Femur (tissue), 1 donor: ENCODE results near the gene CEP85L.

ENCODE experiments used
- DNase-seq: peaks from one replicate; pipeline ENCODE4 v3.0.0-alpha.2; 2017

The CEP85L gene

DNA sequence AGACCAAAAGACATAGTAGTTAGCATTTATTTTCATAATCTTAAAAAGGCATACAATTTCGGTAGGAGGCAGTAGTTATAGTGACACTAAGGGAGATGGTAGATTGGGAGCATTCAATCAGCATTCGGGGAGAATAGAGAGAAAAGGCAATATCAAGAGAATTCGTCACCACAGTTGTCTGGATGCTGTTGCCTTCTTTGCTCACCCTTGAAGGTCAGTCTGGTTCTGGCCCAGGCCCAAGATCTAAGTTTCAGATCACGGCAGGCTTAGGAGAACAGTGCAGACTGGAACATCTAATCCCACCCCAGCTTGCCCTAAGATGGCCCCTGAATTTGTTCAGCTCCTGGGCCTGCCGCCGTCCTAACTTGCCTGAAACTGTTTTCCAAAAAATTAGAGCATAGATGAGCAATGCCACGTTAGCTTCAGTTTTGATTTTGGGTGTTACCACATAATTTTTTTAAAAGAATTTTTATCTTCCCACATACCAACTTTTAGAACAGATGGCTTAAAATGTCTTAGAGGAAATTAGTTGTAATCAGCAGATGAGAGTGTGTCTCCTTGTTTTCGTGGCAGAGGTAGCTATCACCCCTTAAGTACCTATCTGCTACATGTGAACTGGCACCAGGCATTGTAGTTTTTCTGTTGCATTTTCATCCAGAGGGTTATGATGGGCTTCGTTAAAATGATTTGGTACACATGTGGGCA lies 8.3 kb upstream of the CEP85L start:
- no peak for DNase-seq

- no peak for DNase-seq
Observed at GRCh38 chr6:118656847-118657451, 5.6 kb upstream of the CEP85L start.

DNA sequence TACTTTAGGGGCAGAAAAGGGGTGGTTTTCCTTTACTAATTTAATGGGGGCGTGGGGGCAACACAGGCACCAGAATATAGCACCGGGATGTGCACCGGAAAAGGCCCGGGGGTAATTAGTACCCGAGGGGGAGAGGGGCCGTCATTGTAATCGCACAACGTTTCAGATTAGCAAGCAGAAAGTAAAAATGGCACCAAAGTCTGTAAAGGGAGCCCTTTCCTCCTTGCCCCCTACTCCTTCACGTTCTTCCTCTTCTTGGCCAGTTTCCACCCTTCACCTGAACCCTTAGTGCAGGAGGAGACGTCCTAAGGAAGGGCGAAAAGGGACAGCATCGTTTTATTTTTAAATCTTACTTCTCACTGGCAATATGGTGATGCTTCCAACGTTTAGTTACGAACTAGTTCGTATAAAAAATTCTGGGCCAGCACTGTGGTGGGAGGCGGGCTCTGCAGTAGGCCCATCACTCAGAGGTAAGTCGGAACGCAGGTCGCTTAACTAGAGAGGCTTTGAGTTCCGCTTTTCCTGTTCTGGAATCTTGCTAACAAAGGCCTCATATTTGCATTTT lies 742 bp upstream of the CEP85L start:
- DNase-seq: no peak

- peak; percentile 74 for DNase-seq
Observed at GRCh38 chr6:118650582-118651281, 659 bp downstream of the CEP85L start.

DNA sequence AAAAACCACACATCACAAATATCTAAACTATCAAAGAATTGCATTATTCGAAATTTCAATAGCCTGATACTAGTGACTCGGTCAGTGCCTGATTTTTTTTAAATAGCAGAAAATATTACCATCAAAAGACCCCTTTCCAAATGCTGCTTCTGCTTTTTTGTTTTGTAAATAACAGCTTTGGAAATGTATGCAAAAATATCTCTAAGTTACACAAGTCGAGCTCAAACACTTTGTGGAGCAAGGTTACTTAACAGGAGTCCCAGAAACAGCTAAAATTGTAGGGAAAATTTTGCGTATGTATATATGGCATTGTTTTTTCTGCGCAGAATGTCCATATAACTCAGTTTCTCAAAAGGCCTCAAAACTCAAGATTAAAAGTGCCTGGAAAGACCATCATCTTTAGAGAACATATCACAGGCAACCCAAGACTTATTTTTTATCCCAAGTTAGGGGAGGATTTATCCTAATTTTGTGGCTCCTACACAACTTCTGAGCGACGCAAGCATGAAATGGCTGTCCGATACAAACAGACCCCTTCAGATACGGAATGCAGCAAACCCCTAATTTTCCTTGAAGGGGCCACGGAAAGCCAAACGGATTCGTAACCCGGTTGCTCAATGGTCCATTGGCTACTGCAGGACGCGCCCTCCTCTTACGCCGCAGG lies 1.3 kb downstream of the CEP85L start:
- no peak for DNase-seq

DNA sequence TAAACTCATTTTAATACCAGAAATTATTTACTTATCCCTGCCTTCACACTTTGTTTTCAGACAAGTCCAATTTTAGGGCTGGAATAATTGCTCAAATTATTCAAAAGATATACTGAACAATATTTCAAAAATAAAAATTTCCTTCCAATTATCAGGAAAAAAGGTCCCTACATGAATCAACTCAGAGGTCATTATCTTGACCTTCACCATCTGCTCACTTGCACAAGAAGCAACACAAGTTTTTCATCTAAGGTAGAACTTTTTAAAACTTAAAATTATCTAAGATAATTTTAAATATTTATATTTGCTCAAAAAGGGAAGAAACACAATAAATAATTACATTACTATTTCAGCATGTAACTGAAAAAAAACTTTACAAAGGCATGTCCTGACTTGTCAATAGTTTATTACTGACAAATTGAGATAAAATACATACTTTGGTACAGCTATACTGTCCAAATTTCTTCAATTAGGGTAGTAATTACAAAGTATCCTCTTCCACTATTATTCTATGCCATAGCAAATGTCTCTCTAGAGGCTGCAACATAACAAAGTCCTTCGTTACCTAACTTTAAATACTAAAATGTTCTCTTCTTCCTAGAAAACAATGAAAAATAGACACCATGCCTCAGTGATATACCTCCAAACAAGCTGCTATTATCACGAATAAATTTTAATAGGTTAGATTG lies 2.4 kb downstream of the CEP85L start:
- no peak for DNase-seq

DNA sequence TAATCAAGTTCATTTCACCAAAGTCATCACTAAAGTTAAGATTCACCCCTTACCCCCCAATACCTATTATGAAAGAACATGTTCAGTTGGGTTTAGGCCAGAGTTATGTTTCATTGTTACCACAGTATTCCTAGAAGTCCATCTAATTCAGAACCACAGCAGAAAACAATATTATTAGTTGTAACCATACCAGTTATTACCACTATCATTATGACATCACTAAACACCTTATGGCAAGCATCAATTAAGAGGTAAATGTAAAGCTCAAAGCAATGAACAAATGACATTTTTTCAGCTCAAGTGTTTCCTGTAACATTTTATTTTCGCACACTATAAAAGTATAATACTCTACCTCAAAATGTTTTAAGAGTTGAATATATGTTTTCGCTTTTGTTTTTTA lies 4.4 kb downstream of the CEP85L start:
- no peak for DNase-seq

DNA sequence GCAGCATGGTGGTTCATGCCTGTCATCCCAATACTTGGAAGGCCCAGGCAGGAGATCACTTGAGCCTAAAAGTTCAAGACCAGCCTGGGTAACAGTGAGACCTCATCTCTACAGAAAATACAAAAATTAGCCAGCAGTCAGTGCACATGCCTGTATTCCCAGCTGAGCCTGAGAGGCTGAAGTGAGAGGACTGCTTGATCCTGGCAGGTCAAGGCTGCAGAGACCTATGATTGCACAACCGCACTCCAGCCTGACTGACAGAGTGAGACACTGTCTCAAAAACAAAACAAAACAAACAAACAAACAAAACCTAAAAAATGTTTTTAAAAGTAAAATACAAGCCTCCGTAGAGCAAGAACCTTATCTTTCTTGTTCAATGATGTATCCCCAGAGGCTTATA lies 6.0 kb downstream of the CEP85L start:
- no peak for DNase-seq

GRCh38 chr6:118644007-118644406 lies 7.4 kb downstream of the CEP85L start:
- no peak for DNase-seq

- DNase-seq: no peak
Observed at GRCh38 chr6:118641042-118641441, 10.3 kb downstream of the CEP85L start.

DNA sequence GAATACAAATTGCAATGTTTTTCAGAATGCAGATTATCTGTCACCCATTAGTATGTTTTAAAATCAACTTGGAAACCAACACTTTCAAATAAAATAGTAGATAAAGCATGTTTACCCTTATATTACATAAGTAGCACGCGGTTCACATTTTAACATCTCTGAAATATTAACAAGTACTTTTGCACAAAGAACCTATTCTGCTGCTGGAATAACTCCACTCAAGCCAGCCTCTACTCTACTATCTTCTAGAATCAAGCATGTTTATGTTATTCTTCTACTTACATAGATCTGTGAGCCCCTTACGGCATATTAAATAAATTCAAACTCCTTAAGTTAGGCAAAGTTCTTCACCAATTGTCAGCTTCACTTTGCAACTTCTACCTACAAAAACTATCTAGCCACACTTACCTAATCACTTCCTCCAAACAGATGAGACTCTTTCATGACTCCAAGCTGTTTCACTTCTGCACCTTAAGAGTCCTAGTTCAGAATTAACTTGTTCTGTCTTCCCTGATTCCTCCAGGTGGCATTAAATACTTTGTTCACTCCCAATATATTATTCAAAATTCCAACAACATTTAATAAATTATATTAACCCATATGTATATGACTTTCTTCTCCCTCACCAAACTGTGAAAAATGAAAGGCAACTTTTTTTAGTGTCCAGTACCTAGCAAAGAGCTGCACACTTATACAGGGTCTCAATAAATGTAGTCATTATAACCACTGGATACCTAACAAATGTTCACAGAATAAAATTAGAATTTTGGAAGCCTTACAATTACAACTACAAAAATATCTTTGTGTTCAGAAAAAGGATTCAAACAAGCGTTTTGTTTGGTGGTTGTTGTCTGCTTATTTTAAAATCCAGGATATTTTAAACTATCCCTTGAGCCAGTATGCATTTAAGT lies 12.1 kb downstream of the CEP85L start:
- DNase-seq: no peak

DNA sequence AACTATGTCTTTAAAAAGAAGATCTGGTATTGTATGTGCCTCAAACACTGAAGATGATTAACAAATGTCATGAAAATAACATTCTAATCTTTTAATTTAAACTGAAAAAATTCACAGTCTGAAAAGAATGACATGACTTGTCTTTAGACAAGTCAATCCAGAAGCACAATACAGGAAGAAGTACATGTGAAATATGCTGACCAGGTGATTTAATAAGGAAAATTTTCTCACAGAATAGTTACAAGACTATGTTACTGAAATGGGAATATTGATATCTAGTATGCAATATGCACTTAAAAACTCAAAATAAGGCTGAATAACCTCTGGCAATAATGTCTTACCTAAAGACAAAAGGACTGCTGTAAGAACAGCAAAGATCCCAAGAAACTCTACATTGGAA lies 13.1 kb downstream of the CEP85L start:
- no peak for DNase-seq

GRCh38 chr6:118635909-118636735 lies 15.3 kb downstream of the CEP85L start:
- no peak for DNase-seq

GRCh38 chr6:118632359-118632758 lies 19.0 kb downstream of the CEP85L start:
- no peak for DNase-seq

DNA sequence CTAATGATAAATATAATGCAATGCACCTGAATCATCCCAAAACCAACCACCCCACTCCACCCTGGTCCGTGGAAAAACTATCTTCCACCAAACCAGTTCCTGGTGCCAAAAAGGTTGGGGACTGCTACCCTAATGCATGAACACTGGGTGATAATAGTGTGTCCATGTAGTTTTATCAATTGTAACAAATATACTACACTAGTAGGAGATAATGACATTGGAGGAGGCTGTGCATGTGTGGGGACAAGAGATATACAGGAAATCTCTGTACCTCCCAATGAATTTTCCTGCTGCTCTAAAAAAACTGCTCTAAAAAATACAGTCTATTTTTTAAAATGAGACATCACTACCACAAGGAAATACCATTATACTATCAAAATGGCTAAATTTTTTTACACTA lies 20.5 kb downstream of the CEP85L start:
- DNase-seq: no peak

DNA sequence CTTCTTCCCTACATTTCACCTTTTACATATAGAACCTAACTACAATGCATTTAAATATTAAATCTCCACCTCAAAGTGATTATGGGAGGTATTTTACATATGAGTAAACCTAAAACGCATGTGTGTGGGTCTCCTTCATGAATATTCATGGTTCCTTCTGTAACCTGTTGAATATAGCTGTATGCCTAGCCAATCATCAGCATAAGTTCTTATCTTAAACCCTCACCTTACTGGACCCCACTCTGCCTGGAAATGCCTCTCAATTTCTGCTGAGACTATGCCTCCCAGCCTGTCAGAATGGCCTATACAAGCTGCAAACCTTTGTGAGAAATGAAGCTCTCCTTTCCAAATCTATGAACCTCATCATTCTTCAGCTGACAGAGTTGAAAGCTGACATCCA lies 21.3 kb downstream of the CEP85L start:
- DNase-seq: no peak

DNA sequence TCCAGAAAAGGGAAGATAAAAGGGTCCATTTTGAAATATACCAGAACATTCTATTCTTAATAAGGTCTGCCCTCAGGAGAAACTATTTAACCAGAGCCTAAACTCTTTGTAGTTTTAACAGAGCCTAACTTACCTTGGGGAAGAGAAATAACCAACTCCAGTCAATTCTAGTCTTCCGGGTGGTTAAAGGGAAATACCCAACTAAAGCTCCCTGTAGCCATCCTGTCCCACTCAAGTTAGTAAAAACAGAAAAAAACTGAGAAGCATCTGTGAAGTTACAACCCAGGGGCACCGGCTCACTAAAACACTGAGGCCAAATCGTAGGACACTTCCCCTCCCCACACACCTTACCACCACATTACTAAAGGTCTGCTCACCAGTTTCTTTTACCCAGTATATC lies 23.7 kb downstream of the CEP85L start:
- no peak for DNase-seq

GRCh38 chr6:118625833-118626232 lies 25.6 kb downstream of the CEP85L start:
- DNase-seq: no peak

DNA sequence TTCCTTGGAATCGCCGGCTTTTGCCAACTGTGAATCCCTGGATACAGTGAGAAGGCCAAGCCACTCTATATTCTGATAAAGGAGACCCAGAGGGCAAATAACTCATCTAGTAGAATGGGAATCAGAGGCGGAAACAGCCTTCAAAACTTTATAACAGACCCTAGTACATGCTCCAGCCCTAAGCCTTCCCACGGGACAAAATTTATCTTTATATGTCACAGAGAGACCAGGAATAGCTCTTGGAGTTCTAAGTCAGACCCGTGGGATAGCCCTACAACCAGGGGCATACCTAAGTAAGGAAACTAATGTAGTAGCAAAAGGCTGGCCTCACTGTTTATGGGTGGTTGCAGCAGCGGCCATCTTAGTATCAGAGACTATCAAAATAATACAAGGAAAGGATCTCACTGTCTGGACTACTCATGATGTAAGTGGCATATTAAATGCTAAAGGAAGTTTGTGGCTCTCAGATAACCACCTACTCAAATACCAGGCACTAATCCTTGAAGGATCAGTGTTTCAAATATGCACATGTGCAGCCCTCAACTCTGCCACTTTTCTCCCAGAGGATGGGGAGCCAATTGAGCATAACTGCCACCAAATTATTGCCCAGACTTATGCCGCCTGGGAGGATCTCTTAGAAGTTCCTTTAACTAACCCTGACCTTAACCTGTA lies 29.5 kb downstream of the CEP85L start:
- DNase-seq: no peak

DNA sequence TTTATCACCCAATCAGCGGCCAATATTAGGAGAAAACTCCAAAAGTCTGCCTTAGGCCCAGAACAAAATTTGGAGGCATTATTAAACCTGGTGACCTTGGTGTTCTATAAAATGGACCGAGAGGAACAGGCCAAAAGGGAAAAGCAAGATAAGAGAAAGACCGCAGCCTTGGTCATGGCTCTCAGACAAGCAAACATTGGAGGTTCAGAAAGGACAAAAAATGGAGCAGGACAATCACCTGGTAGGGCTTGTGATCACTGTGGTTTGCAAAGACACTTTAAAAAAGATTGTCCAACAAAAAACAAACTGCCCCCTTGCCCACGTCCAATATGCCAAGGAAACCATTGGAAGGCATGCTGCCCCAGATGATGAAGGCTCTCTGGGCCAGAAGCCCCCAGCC lies 31.2 kb downstream of the CEP85L start:
- no peak for DNase-seq
